HepG2 (cell line): Measurements from ENCODE around the gene FAM98A. TPM values are rescaled to one million over a fixed set of nuclear protein-coding genes. Genes with fewer than 3 reads are reported as not detected.
A peak's percentile ranks its signal among the peaks of the same experiment; 100 is the strongest.

ENCODE experiments used
- ATF7-NPFF ChIP-seq: sonication (generic); formaldehyde crosslinking; IDR thresholded peaks from 2 replicates; pipeline ENCODE4 v1.8.1; 2023; ENCODE audit warnings: mild to moderate bottlenecking, low read depth, missing genetic modification reagents, moderate library complexity
- CBX2 ChIP-seq, 2 experiments: fragments of 200-600 bp in 1 of 2; sonication (generic); formaldehyde crosslinking in 1 of 2; IDR thresholded peaks; 2 replicates each; pipeline versions ENCODE4 v1.7.0 to v1.8.1; 2018 to 2022; ENCODE audit warnings: low read depth in 2 of 2, low read length in 1 of 2, mild to moderate bottlenecking in 1 of 2, missing genetic modification reagents in 1 of 2
- NAIF1 ChIP-seq: sonication (generic); formaldehyde crosslinking; IDR thresholded peaks from 2 replicates; pipeline ENCODE4 v1.5.0; 2020; ENCODE audit warnings: mild to moderate bottlenecking, missing genetic modification reagents, borderline replicate concordance
- PLRG1 ChIP-seq: fragments of 450-650 bp; conservative IDR thresholded peaks from 2 replicates; pipeline ENCODE4 v1.6.1; 2016
- YY1 ChIP-seq: IDR thresholded peaks from 2 replicates; pipeline ENCODE4 v1.6.1; 2011; ENCODE audit warnings: low read length, low read depth, moderate library complexity, mild to moderate bottlenecking; ENCODE audit not compliant: insufficient read depth, insufficient replicate concordance
- ZMYM4 ChIP-seq: sonication (generic); formaldehyde crosslinking; IDR thresholded peaks from 2 replicates; pipeline ENCODE4 v1.8.1; 2023; ENCODE audit warnings: mild to moderate bottlenecking, missing genetic modification reagents
- ZNF275 ChIP-seq: sonication (generic); formaldehyde crosslinking; IDR thresholded peaks from 2 replicates; pipeline ENCODE4 v1.8.0; 2022; ENCODE audit warnings: missing genetic modification reagents, mild to moderate bottlenecking, inconsistent platforms, borderline replicate concordance
- ZNF652 ChIP-seq: IDR thresholded peaks from 2 replicates; pipeline ENCODE4 v1.6.1; 2016; ENCODE audit warnings: low read depth, borderline replicate concordance
- ZSCAN5A ChIP-seq: sonication (generic); formaldehyde crosslinking; IDR thresholded peaks from 2 replicates; pipeline ENCODE4 v1.8.0; 2022; ENCODE audit warnings: mild to moderate bottlenecking, missing genetic modification reagents, borderline replicate concordance
- polyA plus RNA-seq, 8 experiments: library from polyadenylated mRNA; depleted of rRNA in 3 of 8; stranded (reverse) in 7 of 8; unstranded in 1 of 8; fragments of >200 nt; fragmentation: Illumina TruSeq in 4 of 8; extraction: Trizol in 4 of 8; gene quantifications; 2 replicates each; pipeline versions ENCODE4 v1.2.1 to v1.2.3, GENCODE V29; 2011 to 2016; ENCODE audit warnings: low read depth in 4 of 8, missing spikeins in 1 of 8, mixed read lengths in 1 of 8; ENCODE audit not compliant: insufficient read depth in 1 of 8
- total RNA-seq, 5 experiments: library from RNA; depleted of rRNA; stranded (reverse); fragments of >200 nt; fragmentation: Illumina TruSeq; extraction: Trizol; gene quantifications; 2 replicates each; pipeline ENCODE4 v1.2.3, GENCODE V29; 2016; ENCODE audit warnings: low read depth in 1 of 5
- TF ChIP-seq, protein P1 (sequence below): IDR thresholded peaks from 2 replicates; pipeline ENCODE4 v1.6.1; 2016; ENCODE audit warnings: mild to moderate bottlenecking

FAM98A gene
- total and polyA plus RNA-seq, 2 of the 13 experiments (the other 11 are each of a cell fraction or from before 2014, with no cell fraction given), result 44.0 to 61.4 TPM

GRCh38 chr2:33599175-33599942, at the start of gene FAM98A (continued):
- peak; percentile 15; the same call in 1 of the 2 replicates for TF ChIP-seq ZNF652 (CRISPR knock-in tag)
- no peak for TF ChIP-seq CBX2 (IDR thresholded peaks at IDR 0.05; ENCODE audit: low read depth, low read length)
- TF ChIP-seq CBX2 (CRISPR knock-in tag; IDR thresholded peaks at IDR 0.05; ENCODE audit: low read depth), result no peak
- peak; percentile 93 for TF ChIP-seq NAIF1
- TF ChIP-seq ZSCAN5A, result no peak; the same call in 1 of the 2 replicates
- TF ChIP-seq ATF7-NPFF (CRISPR knock-in tag), result peak; percentile 37; the same call in 1 of the 2 replicates
- TF ChIP-seq ZNF275 (CRISPR knock-in tag), result peak; percentile 81
- no peak for TF ChIP-seq PLRG1
- peak; percentile 88 for TF ChIP-seq ZMYM4
- TF ChIP-seq YY1, result peak; percentile 56
- TF ChIP-seq, protein P1, sequence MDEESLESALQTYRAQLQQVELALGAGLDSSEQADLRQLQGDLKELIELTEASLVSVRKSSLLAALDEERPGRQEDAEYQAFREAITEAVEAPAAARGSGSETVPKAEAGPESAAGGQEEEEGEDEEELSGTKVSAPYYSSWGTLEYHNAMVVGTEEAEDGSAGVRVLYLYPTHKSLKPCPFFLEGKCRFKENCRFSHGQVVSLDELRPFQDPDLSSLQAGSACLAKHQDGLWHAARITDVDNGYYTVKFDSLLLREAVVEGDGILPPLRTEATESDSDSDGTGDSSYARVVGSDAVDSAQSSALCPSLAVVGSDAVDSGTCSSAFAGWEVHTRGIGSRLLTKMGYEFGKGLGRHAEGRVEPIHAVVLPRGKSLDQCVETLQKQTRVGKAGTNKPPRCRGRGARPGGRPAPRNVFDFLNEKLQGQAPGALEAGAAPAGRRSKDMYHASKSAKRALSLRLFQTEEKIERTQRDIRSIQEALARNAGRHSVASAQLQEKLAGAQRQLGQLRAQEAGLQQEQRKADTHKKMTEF (CRISPR knock-in tag), result peak; percentile 66
- TF ChIP-seq, all 625 proteins: peak for 319
